ELR (cell line): ENCODE data around the gene RPL28.
"Not testable (repeated sequence)": the region's sequence is repeated elsewhere in the genome, so short reads cannot be mapped to it uniquely, and the experiment has no call there.

Source experiments
- DNase-seq: peaks from one replicate; pipeline ENCODE4 v3.0.0-alpha.2; 2015; ENCODE audit warnings: low read depth

RPL28 gene

DNA sequence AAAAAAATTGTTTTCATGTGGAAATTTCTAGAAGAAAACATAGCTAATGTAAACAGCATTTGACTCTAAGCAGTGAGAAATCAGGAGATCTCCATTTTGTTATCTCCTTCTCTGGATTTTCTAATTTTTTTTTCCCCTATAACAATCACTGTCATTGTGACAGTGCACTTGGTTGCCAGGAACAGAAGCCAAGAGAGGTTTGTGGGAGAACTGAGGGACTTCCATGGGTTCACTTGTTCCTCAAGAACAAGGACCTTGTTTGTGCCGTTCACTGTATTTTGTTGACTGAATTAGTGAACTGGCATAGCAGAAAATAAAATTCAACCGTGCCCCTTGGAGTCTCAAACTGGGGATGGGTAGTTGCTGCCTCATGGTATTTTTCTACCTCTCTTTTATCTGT is 40.3 kb downstream of the RPL28 start:
- no peak for DNase-seq

DNA sequence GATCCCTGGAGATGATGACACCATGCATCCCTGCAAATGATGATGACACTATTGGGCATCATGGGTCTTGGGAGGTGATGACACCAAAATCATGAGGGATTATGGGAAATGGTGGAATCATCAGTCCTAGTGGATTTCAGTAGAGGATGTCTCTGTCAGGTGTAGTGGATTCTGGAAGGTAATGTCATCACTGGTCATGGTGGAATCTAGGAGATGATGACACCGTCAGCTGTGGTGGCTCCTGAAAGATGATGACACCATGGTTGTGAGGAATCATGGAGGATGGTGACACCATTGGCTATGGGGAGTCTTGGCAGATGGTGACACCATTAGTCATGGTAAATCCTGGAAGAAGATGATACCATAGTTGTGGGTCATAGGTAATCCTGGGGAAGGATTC is 45.5 kb downstream of the RPL28 start:
- no peak for DNase-seq

DNA sequence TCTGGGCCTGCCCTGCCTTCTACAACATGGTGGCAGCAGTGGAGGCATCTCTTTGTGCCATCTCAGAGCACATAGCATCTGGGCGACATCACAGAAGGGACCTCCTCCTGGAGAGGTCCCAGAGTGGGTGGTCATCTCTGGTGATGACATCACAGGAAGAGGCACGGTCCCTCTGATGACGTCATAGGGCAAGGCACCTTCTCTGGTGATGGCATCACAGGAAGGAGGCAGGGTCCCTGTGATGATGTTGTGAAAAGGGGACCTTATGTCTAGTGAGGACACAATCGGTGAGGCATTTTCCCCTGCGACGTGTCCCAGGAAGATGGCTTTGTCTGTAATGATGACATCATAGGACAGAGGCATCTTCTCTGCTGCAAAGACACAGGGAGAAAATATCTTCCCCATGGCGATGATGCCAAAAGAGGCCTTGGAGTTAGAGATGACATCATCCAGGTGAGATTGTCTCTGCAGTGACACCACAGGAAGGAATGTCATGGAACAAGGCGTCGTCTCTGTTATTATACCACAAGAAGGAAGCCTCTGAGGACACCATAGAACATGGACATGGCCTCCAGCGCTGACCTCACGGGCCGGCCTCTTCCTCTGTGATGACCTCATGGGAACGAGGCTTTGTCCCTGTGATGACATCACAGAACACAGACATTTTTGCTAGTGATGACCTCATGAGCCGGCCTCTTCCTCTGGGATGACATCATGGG is 46.7 kb downstream of the RPL28 start:
- DNase-seq, result peak; percentile 24

DNA sequence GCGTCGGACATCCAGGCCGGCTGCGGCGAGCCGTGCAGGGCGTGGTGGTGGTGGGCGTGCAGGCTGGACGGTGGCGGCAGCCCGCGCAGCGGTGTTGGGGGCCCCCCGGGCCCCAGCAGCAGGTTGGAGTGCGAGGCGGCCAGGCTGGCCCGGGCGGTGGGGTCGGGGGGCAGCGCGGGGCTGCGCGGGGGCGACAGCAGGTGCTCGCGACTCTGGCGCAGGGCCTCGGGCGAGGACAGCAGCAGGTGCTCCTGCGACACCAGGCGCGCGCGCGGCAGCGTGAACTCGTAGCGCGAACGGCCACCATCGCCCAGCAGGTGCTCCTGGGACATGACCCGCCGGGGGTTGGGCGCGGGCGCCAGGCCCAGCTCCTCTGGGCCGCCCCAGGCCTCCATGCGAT is 47.6 kb downstream of the RPL28 start:
- DNase-seq, result no peak

DNA sequence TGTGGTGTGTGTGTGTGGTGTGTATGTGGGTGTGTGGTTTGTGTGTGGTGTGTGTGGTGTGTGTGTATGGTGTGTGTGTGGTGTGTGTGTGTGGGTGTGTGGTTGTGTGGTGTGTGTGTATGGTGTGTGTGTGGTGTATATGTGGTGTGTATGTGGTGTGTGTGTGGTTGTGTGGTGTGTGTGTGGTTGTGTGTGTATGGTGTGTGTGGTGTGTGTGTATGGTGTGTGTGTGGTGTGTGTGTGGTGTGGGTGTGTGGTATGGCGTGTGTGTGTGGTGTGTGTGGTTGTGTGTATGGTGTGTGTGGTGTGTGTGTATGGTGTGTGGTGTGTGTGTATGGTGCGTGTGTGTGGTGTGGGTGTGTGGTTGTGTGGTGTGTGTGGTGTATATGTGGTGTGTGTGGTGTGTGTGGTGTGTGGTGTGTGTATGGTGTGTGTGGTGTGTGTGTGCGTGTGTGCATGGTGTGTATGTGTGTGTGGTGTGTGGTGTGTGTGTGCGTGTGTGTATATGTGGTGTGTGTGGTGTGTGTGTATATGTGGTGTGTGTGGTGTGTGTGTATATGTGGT is 48.7 kb downstream of the RPL28 start:
- DNase-seq, result no peak

DNA sequence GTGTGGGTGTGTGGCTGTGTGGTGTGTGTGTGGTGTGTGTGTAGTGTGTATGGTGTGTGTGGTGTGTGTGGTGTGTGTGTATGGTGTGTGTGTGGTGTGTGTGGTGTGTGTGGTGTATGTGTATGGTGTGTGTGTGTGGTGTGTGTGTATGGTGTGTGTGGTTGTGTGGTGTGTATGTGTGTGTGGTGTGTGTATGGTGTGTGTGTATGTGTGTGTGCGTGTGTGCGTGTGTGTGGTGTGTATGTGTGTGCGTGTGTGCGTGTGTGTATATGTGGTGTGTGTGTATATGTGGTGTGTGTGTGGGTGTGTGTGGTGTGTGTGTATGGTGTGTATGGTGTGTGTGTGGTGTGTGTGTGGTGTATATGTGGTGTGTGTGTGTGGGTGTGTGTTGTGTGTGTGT is 49.3 kb downstream of the RPL28 start:
- no peak for DNase-seq

DNA sequence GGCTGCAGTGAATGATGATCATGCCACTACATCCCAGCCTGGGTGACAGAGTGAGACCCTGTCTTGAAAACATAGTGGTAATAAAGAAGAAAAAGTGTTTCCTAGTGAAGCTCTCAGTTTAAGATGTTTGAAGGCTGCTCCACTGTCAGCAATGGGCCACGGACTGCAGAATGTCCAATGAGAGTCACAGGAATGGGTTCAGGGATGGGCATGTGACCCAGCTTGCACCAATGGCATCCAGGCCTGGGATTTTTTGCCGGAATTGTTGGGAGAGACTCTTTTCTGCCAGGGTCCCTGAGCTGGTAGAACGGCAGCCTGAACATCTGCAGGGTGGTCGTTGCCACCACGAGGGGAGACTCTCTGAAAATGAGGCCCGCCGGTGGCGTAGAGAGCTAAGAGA is 51.1 kb downstream of the RPL28 start:
- DNase-seq, result no peak

DNA sequence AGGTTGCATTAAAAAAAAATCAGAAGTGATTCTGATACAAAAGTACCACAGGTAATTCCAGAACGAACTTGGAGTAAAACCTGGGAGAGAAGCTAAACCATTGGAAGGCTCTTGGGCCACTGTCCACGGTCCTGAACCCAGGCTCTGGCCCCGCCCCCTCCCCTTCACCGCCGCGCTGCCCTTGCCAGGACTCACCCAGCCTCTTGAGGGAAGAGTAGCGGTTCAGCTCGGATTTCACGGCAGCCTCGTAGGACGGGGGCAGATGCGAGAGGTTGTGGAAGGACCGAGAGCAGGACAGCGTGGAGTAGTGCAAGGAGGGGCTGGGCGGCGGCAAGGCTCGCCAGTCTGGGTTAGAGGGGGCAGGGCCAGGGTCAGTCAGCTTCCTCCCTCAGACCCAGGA is 51.7 kb downstream of the RPL28 start:
- peak; percentile 72 for DNase-seq

DNA sequence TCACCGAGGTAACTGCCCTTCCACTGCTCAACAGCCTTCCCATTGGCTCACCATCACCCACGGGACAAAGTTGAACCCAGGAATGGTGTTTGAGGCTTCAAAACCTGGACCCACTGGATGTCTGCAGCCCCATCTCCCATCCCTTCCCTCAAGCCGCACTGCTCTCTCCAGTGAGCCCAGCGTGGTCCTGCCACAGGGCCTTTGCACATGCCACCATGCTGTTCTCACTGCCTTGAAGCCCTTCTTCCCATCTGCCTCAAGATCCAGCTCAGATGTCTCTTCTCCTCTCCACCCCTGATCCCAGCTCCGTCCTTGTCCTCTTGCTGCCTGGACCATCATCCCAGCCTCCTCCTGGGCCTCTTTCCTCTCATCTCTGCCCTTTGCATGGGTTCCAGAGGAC is 53.3 kb downstream of the RPL28 start:
- DNase-seq, result no peak

DNA sequence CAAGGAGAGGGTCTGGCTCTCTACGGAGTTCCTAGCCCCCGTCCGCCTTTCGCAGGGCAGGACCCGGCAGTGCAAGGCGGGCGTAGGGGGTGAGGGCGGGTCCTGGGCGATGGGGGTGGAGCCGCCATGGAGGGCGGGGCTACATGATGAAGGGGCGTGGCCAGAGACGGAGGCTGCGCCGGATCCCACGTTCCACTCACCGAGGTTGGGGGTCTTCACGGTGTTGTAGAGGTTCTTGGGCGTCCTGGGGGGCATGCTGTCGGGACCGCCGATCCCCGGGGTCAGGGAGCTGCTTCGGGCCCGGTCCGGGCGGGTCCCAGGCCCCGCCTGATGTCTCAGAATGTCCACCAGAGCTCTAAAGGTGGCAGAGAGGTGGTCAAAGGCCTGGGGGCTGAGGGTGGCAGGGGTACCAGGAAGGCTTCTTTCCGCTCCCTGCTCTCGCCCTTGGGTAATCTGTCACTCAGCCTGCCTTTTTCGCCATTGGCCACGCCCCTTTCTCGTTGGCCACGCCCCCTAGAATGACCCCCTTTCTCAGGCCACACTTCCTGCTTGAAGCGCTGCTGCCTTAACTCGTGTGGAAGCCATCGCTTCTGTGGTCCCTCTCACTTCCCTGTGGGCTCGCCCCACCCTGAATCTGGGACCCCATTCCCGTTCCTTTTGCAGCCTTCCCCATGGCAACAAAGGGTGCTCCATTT is 54.8 kb downstream of the RPL28 start:
- peak; percentile 27 for DNase-seq

DNA sequence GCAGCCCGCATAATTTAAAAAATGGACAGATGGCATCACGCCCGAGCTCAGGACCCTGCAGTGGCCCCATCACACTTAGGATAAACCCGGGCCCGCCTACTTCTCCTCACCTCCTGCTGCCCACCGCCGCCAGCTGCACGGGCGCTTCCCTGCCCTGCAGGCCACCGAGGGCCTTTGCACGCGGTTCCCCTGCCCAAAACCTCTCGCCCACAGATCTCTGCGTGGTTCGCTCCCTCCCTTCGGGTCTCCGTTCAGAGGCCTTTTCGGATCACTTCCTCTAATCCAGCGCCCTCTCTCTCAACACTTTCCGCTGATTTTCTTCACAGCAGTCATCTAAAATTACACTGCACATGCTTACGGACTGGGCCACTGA is 55.6 kb downstream of the RPL28 start:
- DNase-seq, result no peak

DNA sequence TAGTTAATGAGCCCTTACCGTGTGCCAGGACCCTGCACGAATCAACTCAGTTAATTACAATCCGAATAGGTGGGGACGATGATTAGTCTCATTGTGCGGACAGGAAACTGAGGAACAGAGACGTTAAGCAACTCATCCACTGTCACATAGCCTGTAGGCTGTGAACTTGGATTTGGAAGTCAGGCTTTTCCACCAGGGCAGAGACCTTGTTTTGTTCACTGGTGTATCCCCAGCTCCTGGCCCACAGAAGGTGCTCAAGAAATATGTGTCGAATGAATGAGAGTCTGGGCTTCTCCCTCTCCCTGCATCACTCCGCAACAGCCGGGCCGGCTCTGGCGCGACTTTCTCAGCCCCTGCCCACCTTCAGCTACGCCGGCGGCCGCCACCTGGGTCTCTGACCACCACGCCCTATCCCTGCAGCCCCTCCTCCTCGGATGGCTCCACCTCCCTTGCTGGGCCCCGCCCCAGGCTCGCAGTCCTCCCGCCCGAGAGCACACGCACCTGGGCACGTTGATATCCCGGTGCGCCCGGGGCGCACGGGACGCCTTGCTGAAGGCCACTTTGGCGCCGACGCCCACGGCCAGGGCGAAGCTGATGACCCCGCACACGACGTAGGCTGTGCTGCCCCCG is 56.1 kb downstream of the RPL28 start:
- no peak for DNase-seq

DNA sequence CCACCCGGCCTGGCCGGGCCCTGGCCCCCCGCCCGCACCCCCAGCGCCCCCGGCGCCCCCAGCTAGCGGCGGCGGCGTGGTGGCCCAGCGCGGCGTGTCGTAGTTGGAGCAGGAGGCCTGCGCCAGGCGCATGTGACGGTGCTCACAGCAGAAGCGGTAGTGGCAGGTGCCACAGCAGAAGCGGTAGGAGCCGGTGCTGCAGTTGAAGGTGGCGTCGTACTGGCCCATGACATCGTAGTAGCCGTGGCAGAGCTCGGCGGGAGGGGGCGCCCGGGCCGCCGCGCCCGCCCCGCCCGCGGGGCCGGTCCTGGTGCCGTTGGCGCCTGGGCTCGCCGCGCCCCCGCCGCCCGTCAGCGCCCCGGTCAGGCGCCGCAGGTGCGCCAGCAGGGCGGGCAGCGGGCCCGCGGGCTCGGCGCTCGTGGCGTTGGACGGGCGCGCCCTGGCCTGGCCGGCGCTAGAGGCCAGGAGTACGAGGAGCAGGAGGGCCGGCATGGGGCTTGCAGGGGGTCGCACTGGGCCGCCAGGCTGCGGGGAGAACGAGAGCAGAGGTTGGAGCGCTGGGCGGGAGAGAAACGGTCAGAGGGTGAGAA is 56.7 kb downstream of the RPL28 start:
- DNase-seq, result no peak

DNA sequence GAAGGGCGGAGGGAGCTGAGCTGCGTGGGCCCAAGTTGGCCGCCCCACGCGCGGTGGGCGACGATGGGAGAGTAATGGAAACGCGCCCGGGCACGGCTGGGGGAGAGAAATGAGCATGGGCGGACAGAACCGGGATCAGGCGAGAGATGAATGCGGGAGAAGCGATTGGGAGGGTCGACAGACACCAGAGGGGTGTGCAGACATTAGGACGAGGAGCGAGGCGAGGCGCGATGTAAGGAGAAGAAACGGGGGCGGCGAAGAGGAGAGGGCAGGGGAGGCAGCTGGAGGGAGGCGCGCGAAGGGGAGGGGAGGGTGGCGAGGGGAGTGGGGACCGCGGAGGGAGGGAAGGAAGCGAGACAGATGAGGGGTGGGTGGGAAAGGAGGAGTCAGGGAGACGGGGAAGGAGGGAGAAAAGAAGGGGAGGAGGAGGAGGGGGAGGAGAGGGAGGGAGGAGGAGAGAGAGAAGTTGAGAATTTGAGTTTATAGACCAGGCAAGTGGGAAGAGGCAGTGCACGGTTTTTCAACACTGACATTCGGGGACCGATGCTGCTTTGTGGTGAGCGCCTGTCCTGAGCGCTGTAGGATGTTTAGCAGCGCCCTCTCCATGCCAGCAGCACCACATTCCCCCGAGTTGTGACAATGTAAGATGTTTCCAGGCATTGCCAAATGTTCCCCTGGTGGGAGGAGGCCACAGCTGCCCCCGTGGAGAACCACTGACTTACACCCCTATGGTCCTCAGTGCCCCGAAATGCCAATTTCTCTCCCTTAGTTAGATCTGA is 57.5 kb downstream of the RPL28 start, which contains the start of gene SHISA7:
SHISA7 (minus strand) TSS at position 256 of the 779 bp plus-strand sequence. CDS start 437 bp downstream, outside the sequence.
- DNase-seq, result no peak

DNA sequence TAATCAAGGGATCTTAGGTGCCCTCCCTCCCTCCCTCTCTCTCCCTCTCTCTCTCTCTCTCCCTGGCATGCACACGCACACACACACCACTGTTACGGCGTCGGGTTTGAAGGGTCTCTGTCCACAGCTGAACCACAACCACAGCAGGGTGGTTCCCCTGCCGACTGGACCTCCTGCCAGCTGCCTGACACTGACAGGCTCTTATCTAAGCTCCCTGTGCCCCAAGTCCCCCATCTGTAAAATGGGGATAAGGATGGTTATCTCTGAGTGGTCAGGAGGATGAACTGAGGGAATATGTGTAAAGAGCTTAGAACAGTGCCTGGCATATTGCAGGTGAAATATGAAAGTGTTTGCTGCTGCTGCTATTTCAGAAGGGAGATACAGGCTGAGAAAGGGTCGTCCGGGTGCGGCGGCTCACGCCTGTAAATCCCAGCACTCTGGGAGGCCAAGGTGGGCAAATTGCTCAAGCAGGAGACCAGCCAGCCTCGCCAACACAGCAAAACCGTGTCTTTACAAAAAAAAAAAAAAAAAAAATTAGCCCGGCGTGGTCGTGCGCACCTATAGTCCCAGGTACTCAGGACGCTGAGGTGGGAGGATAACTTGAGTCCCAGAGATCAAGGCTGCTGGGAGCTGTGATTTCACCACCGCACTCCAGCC is 58.2 kb downstream of the RPL28 start:
- DNase-seq, result no peak

DNA sequence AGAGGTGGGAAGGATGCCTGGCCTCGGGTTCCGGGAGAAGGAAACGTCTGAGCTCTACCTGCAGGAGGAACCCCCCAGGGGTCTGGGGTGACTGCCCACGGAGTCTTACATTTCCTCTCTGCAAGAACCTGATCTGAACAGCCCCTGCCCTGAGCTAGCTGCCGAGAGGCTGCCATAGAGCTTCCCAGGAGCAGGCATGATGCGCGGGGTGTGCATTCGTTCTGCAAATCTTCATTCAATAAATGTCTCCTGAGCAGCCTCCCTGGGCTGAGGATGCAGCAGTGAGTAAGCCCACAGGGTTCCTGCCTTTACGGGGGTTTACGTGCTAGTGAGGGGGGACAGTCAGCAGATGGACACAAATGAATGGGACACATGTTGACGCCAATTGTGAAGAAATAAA is 58.9 kb downstream of the RPL28 start:
- DNase-seq, result no peak

DNA sequence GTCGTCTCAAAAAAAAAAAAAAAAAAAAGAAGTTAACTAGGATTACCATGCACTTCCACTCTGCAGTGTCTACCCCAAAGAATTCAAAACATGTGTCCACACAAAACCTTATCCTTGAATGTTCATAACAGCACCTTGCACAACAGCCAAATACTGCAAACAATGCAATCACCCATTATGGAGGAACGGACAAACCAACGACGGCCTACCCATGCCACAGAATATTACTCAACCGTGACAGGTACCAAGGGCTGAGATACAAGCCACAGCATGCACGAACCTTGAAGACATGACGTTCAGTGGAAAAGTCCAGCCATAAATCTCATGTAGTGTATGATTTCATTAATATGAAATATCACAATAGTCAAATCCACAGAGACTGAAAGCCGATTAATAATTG is 60.3 kb downstream of the RPL28 start:
- DNase-seq, result no peak

DNA sequence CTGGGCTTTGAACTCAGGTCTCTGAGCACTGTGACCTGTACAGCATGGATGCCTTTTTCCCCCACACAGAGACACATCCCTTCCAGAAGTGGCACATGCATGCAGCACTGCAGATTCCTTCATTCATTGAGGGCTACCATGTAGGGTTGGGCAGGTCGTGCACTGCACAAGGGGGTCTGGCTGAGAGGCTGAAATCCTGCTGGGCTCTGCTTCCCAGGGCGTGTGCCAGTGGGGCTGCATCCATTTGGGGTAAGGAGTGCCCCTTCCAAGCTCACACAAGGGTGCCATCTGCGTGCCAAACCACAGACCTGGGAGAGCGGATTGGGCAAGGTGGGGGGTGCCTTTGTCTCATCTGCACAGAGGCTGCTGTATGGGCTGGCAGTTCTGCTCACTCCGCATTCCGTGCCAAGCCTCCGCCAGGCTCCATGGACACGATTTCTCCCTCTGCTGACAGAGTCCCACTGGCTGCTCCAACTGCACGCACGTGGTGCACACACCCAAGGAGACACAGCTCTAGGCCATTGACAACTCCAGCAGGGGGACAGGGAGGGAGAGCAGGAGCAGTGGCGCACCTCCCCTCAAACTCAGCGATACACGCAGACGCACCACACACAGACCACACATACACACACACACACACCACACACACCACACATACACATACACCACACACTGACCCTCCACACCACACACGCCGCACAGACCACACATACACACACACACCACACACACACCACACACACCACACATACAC is 61.9 kb downstream of the RPL28 start:
- peak; percentile 61 for DNase-seq

DNA sequence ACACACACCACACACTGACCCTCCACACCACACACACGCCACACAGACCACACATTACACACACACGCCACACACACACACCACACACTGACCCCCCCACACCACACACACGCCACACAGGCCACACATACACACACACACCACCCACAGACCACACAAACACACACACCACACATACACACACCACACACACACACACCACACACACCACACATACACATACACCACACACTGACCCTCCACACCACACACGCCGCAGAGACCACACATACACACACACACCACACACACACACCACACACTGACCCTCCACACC is 62.4 kb downstream of the RPL28 start:
- DNase-seq, result not testable (repeated sequence)

DNA sequence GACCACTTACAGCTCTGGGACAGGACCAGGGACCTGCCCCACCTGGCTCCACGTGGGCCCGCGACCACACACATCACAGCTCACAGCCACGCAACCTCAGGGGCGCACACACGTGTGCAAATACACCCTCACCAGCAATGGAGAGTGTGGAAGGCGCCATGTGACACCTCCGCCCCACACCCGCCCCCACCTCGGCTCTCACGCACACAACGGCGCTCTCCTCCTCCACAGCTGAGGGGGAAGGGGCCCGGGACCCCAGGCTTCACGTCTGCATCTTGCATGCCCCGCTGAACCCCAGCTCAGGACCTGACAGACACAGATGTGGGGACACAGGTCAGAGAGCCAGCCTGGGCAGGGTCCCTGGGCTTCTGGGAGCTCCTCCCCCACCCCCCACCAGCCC is 63.7 kb downstream of the RPL28 start:
- DNase-seq, result no peak
